Keratinocyte (primary cell): Measurements from ENCODE around the gene TMEM231. TPM values are rescaled to one million over a fixed set of nuclear protein-coding genes. Genes with fewer than 3 reads are reported as not detected.
"Not testable (repeated sequence)": the region's sequence is repeated elsewhere in the genome, so short reads cannot be mapped to it uniquely, and the experiment has no call there.

Experiments used
- DNase-seq: peaks from one replicate; pipeline ENCODE4 v3.0.0-alpha.2; 2011; ENCODE audit warnings: low read depth, missing footprints, low spot score
- FAIRE-seq: peaks from 2 replicates; lab custom pipeline; 2011; peaks lifted over from hg19 to GRCh38; lab: Jason Lieb, UNC
- H2AFZ ChIP-seq: 2 replicates; pipeline ENCODE4 v1.6.0; 2012; ENCODE audit warnings: low read length, control low read depth, inconsistent platforms; ENCODE audit not compliant: control insufficient read depth
- H3K27ac ChIP-seq: 2 replicates; pipeline ENCODE4 v1.5.1; 2011; ENCODE audit warnings: low read length; ENCODE audit not compliant: control insufficient read depth, insufficient read depth
- H3K27me3 ChIP-seq: 3 replicates; pipeline ENCODE4 v1.6.0; 2011; ENCODE audit warnings: low read length; ENCODE audit not compliant: control insufficient read depth, insufficient read depth; ENCODE audit errors: extremely low read depth
- H3K36me3 ChIP-seq, 2 experiments: 2 replicates in 1 of 2; 3 replicates in 1 of 2; pipeline ENCODE4 v1.5.1; 2011; ENCODE audit warnings: low read length in 2 of 2, mild to moderate bottlenecking in 1 of 2; ENCODE audit not compliant: control insufficient read depth in 2 of 2, insufficient read depth in 2 of 2; ENCODE audit errors: extremely low read depth in 1 of 2
- H3K4me1 ChIP-seq: 3 replicates; pipeline ENCODE4 v1.5.1; 2011; ENCODE audit warnings: low read length; ENCODE audit not compliant: control insufficient read depth, insufficient read depth; ENCODE audit errors: extremely low read depth
- H3K4me2 ChIP-seq: 3 replicates; pipeline ENCODE4 v1.6.0; 2011; ENCODE audit warnings: low read depth, low read length; ENCODE audit not compliant: control insufficient read depth, insufficient read depth; ENCODE audit errors: extremely low read depth
- H3K4me3 ChIP-seq, 3 experiments: fragments of 200-600 bp in 1 of 3; sonication (generic) in 1 of 3; 2 replicates in 2 of 3; 3 replicates in 1 of 3; pipeline ENCODE4 v1.5.1; 2011 to 2016; ENCODE audit warnings: low read length in 3 of 3, mild to moderate bottlenecking in 3 of 3, control low read depth in 2 of 3, inconsistent platforms in 1 of 3, low read depth in 1 of 3, mixed read lengths in 1 of 3, mixed run types in 1 of 3, moderate library complexity in 1 of 3; ENCODE audit not compliant: control insufficient read depth in 2 of 3, insufficient read depth in 2 of 3; ENCODE audit errors: extremely low read depth in 1 of 3
- H3K79me2 ChIP-seq: 2 replicates; pipeline ENCODE4 v1.6.0; 2012; ENCODE audit warnings: low read length; ENCODE audit not compliant: control insufficient read depth, insufficient read depth
- H3K9ac ChIP-seq: 3 replicates; pipeline ENCODE4 v1.6.0; 2011; ENCODE audit warnings: low read length; ENCODE audit not compliant: control insufficient read depth, insufficient read depth; ENCODE audit errors: extremely low read depth
- H3K9me1 ChIP-seq: 3 replicates; pipeline ENCODE4 v1.6.0; 2011; ENCODE audit warnings: low read length; ENCODE audit not compliant: control insufficient read depth, insufficient read depth; ENCODE audit errors: extremely low read depth
- H3K9me3 ChIP-seq: 2 replicates; pipeline ENCODE4 v1.5.1; 2012; ENCODE audit warnings: low read depth, low read length; ENCODE audit not compliant: control insufficient read depth
- H4K20me1 ChIP-seq: 3 replicates; pipeline ENCODE4 v1.6.0; 2011; ENCODE audit warnings: low read length; ENCODE audit not compliant: control insufficient read depth, insufficient read depth; ENCODE audit errors: extremely low read depth
- CTCF ChIP-seq, 3 experiments: IDR thresholded peaks in 1 of 3; conservative IDR thresholded peaks in 1 of 3; optimal IDR thresholded peaks in 1 of 3; 2 replicates in 2 of 3; 3 replicates in 1 of 3; pipeline versions ENCODE3 to v1.5.1; 2011; ENCODE audit warnings: low read length in 3 of 3, mild to moderate bottlenecking in 3 of 3, moderate library complexity in 2 of 3, control low read depth in 1 of 3, inconsistent platforms in 1 of 3; ENCODE audit not compliant: insufficient read depth in 2 of 3; ENCODE audit errors: extremely low read depth in 1 of 3
- EZH2 ChIP-seq: IDR thresholded peaks from one replicate; pipeline ENCODE4 v1.6.1; 2012; ENCODE audit warnings: inconsistent platforms, mild to moderate bottlenecking, low read length, moderate library complexity
- dilution Hi-C: fragments of 300-500 bp; cut with MboI; formaldehyde crosslinking; loops from one replicate; pipeline ENCODE4 v1.7.0; 2020; ENCODE audit warnings: low sequenced_read_pairs; ENCODE audit not compliant: extremely low pct_ligation_motif_present
- polyA plus RNA-seq, 5 experiments: library from polyadenylated mRNA; depleted of rRNA in 3 of 5; stranded (reverse) in 3 of 5; stranded (forward) in 1 of 5; unstranded in 1 of 5; fragments of >200 nt; gene quantifications; 1 replicate in 1 of 5; 2 replicates in 3 of 5; 3 replicates in 1 of 5; pipeline versions ENCODE4 v1.2.1 to v1.2.3, GENCODE V29; 2011 to 2012; ENCODE audit warnings: missing spikeins in 2 of 5, low read depth in 1 of 5, low replicate concordance in 1 of 5

TMEM231 gene
- polyA plus RNA-seq, 1 donor (not counting 4 experiments of a cell fraction or from before 2014, with no cell fraction given): 11.0 TPM

DNA sequence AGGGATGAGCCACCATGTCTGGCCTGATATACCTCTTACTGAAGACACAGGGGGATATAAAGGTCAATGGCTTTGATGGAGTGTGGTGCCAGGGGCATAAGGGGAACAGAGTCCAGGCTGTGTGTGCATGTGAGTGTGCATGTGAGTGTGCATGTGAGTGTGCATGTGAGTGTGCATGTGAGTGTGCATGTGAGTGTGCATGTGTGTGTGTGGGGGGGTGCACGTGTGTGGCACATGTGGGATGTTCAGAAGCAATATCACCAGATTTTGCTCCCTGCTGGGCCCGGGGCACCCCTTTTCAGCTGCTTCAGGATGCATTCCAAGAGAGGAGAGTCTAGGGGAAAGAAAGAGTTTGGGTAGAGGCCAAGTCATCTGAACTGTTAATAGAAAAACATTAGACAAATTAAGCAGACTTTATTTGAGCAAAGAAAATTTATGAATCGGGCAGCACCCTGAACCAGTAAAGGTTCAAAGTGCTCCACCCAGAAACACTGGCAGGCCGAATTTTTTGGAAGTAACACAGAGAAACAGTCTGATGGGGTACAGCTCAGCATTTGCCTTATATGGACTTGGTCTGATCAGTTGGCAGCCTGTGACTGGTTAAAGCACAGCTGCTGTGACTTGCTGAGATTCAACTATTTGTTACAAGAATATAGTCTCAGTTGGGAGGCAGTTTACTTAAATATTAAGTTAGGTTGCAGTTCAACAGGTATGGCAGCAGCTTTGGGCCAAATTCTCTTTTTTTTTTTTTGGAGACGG is 29.8 kb downstream of the TMEM231 start:
- Histone ChIP-seq H3K4me3 (no peak overlapping the region), H3K27ac (no peak overlapping the region), H2AFZ (no peak overlapping the region), H3K9me3 (no peaks in the 10 kb centered on the region), H3K4me1 (no peaks in the 10 kb centered on the region), H3K36me3 (no peaks in the 10 kb centered on the region), H3K27me3 (no peaks in the 10 kb centered on the region), H3K79me2 (no peaks in the 10 kb centered on the region), H3K4me2 (no peak overlapping the region), H4K20me1 (no peaks in the 10 kb centered on the region), H3K9ac (no peak overlapping the region), H3K9me1 (no peaks in the 10 kb centered on the region)
- TF ChIP-seq EZH2: no peak
- TF ChIP-seq CTCF (optimal IDR thresholded peaks at IDR 0.05 in 1 of 3, IDR thresholded peaks at IDR 0.05 in 1 of 3, conservative IDR thresholded peaks at IDR 0.05 in 1 of 3; ENCODE audit: extremely low read depth in 1 of 3, insufficient read depth in 2 of 3, low read length in 3 of 3): no peak
- FAIRE-seq (no peak), DNase-seq (no peak)
- dilution Hi-C loops: no loop called here

DNA sequence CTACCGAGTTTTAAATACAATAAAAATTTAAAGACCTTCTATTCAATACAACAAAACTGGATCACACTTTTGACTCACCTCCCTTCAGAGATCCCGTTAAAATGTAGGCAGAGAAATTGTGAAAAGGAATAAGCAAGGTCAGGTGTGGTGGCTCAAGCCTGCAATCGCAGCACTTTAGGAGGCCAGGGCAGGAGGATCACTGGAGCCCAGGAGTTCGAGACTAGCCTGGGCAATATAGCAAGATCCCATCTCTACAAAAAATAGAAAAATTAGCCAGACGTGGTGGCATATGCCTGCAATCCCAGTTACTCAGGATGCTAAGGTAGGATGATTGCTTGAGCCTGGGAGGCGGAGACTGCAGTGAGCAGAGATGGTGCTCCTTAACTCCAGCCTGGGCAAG is 36.9 kb downstream of the TMEM231 start:
- Histone ChIP-seq H3K9me1 (no peaks in the 10 kb centered on the region), H3K27me3 (no peaks in the 10 kb centered on the region), H3K9ac (no peak overlapping the region), H3K27ac (no peak overlapping the region), H2AFZ (no peak overlapping the region), H4K20me1 (no peaks in the 10 kb centered on the region), H3K79me2 (no peaks in the 10 kb centered on the region), H3K4me1 (peaks cover 4% of the 10 kb centered on the region), H3K4me2 (no peak overlapping the region), H3K9me3 (no peaks in the 10 kb centered on the region), H3K4me3 (no peak overlapping the region), H3K36me3 (no peaks in the 10 kb centered on the region)
- FAIRE-seq (no peak), DNase-seq (no peak)
- dilution Hi-C loops: no loop called here
- TF ChIP-seq CTCF (optimal IDR thresholded peaks at IDR 0.05 in 1 of 3, IDR thresholded peaks at IDR 0.05 in 1 of 3, conservative IDR thresholded peaks at IDR 0.05 in 1 of 3; ENCODE audit: extremely low read depth in 1 of 3, insufficient read depth in 2 of 3, low read length in 3 of 3) (no peak), EZH2 (no peak)

DNA sequence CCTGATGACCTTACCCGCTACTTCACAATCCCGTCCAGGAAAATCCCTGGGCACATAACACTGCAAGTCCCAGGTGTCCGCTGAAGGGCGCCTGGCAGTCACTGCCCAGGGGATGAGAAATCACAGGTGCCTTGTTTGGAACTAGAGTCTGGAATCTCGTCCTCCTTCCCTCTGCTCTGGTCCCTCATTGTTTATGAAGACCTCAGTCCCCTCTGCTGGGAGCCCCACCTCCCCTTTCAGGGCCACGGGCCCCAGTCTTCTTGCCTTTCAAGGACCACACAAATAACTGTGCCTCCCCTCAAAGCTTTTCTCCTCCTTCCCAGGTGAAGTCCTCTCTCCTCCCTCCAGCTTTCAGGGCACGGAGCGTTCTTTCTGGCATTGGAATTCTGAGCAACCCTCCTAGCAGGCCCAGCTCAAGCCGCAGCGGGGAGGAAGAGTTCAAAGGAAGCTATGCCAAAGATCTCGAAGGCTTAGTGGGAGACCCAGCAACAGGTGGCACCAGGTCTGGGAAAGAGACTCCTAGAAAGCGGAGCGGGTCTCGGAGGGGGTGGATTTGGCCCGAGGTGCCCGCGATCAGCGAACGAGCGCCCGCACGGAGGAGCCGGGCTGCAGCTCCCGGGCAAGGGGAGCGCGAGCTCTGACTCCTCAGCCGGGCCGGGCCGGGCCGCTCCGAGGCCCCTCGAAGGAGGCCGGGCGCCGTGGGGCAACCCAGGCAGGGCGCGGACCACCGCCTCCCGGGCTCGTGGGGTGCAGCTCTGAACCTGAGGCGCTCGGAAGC is 39.7 kb downstream of the TMEM231 start:
- H3K9me1 ChIP-seq, H3K9me3 ChIP-seq, H4K20me1 ChIP-seq, H3K4me1 ChIP-seq, H3K79me2 ChIP-seq, H3K36me3 ChIP-seq, H3K27me3 ChIP-seq, FAIRE-seq, DNase-seq, dilution Hi-C loops: not testable (repeated sequence)
- H3K4me2 ChIP-seq: peak overlapping the region; percentile 83
- peak overlapping the region; percentile 59 for H3K27ac ChIP-seq
- H2AFZ ChIP-seq: peak overlapping the region; percentile 65
- peak overlapping the region; percentile 80 for H3K9ac ChIP-seq
- H3K4me3 ChIP-seq: peak overlapping the region; percentile 69 to 98 (median 80)
